Tibial nerve (tissue), 4 donors: ENCODE results near the gene MOGAT2. TPM values are rescaled to one million over a fixed set of nuclear protein-coding genes. Genes with fewer than 3 reads are reported as not detected.

ENCODE experiments used
- DNase-seq, 2 donors: peaks; one replicate each; pipeline ENCODE4 v3.0.0-alpha.2; 2019; ENCODE audit warnings: low spot score in 2 of 2
- H3K27ac ChIP-seq, 4 donors: fragments of 200-600 bp; sonication (generic) in 3 of 4; one replicate each; pipeline ENCODE4 v1.5.1; 2017 to 2019; ENCODE audit warnings: mild to moderate bottlenecking in 1 of 4
- H3K27me3 ChIP-seq, 2 donors: fragments of 200-600 bp; sonication (generic) in 1 of 2; one replicate each; pipeline versions ENCODE4 v1.5.1 to v1.6.0; 2017 to 2019
- H3K36me3 ChIP-seq, 3 donors: fragments of 200-600 bp; sonication (generic); one replicate each; pipeline ENCODE4 v1.5.1; 2018 to 2019
- H3K4me1 ChIP-seq, 4 donors: fragments of 200-600 bp; sonication (generic) in 3 of 4; one replicate each; pipeline ENCODE4 v1.5.1; 2017 to 2019
- H3K4me3 ChIP-seq, 4 donors: fragments of 200-600 bp; sonication (generic) in 3 of 4; one replicate each; pipeline ENCODE4 v1.5.1; 2017 to 2019; ENCODE audit warnings: mild to moderate bottlenecking in 1 of 4, moderate library complexity in 1 of 4
- H3K9me3 ChIP-seq, 4 donors: fragments of 200-600 bp; sonication (generic) in 3 of 4; one replicate each; pipeline ENCODE4 v1.5.1; 2017 to 2019
- CTCF ChIP-seq, 5 experiments: fragments of 200-600 bp in 3 of 5; fragments of 450-650 bp in 2 of 5; sonication (generic) in 3 of 5; IDR thresholded peaks; one replicate each; pipeline ENCODE4 v1.5.1; 2016 to 2019; ENCODE audit warnings: antibody characterized with exemption in 5 of 5, mild to moderate bottlenecking in 3 of 5, moderate library complexity in 2 of 5
- EP300 ChIP-seq, 2 donors: sonication (generic); formaldehyde crosslinking; IDR thresholded peaks; one replicate each; pipeline ENCODE4 v1.6.1; 2017; ENCODE audit warnings: antibody characterized with exemption in 2 of 2, mild to moderate bottlenecking in 1 of 2
- POLR2A ChIP-seq, 2 donors: fragments of 450-650 bp; IDR thresholded peaks; one replicate each; pipeline ENCODE4 v1.6.1; 2017; ENCODE audit warnings: antibody characterized with exemption in 2 of 2, mild to moderate bottlenecking in 2 of 2, moderate library complexity in 2 of 2
- WGBS, 2 donors: methylation state at CpG; one replicate each; pipeline ENCODE4 v1.1.5; 2018; 5-methylcytosine and 5-hydroxymethylcytosine counted together
- total RNA-seq, 4 donors: library from RNA; depleted of rRNA; stranded (reverse); fragments of >200 nt; gene quantifications; one replicate each; pipeline ENCODE4 v1.1.0, GENCODE V29; 2016

Gene MOGAT2
- total RNA-seq, 4 donors from 2014 or later, result not detected

GRCh38 chr11:75768909-75769771 lies 51.5 kb downstream of the MOGAT2 start:
- 19 to 25% methylated on average over 18 to 23 of the region's 46 CpGs for WGBS, 2 donors
- H3K27ac ChIP-seq, result peak overlapping the region in 2 of 4 donors; percentile 50 to 71

GRCh38 chr11:75770102-75770501 lies 52.5 kb downstream of the MOGAT2 start:
- no peak for DNase-seq
- no peak overlapping the region for H3K4me3 ChIP-seq
- peaks cover 0 to 25% (median 14%) of the 10 kb centered on the region in 4 donors for H3K4me1 ChIP-seq
- no peak for TF ChIP-seq CTCF (IDR thresholded peaks at IDR 0.05)
- TF ChIP-seq POLR2A (IDR thresholded peaks at IDR 0.05), result no peak
- TF ChIP-seq EP300 (IDR thresholded peaks at IDR 0.05), result no peak
- WGBS, 2 donors, result 62 to 70% methylated on average over 5 of the region's 5 CpGs
- no peak overlapping the region for H3K27ac ChIP-seq
- no peaks in the 10 kb centered on the region for H3K36me3 ChIP-seq
- peaks cover 0 to 35% of the 10 kb centered on the region in 2 donors for H3K27me3 ChIP-seq
- H3K9me3 ChIP-seq, result no peaks in the 10 kb centered on the region

More at GRCh38 chr11:75768909-75769771, 51.5 kb downstream of the MOGAT2 start:
- Histone ChIP-seq H3K36me3 (no peaks in the 10 kb centered on the region), H3K4me1 (peaks cover 0 to 25% (median 14%) of the 10 kb centered on the region in 4 donors), H3K9me3 (no peaks in the 10 kb centered on the region), H3K27me3 (peaks cover 0 to 35% of the 10 kb centered on the region in 2 donors), H3K4me3 (peak overlapping the region; percentile 31 to 59 (median 36))
- DNase-seq, result no peak
- no peak for TF ChIP-seq EP300 (IDR thresholded peaks at IDR 0.05)
- no peak for TF ChIP-seq CTCF (IDR thresholded peaks at IDR 0.05)
- no peak for TF ChIP-seq POLR2A (IDR thresholded peaks at IDR 0.05)

GRCh38 chr11:75771646-75772410 lies 54.2 kb downstream of the MOGAT2 start:
- WGBS, 2 donors, result 78 to 90% methylated on average over 6 of the region's 6 CpGs

GRCh38 chr11:75773595-75774353 lies 56.1 kb downstream of the MOGAT2 start:
- H3K4me3 ChIP-seq, result no peak overlapping the region
- no peaks in the 10 kb centered on the region for H3K9me3 ChIP-seq
- no peak for DNase-seq
- H3K4me1 ChIP-seq, result peaks cover 0 to 10% (median 5%) of the 10 kb centered on the region in 4 donors
- peaks cover 0 to 7% of the 10 kb centered on the region in 2 donors for H3K27me3 ChIP-seq
- no peaks in the 10 kb centered on the region for H3K36me3 ChIP-seq
- no peak overlapping the region for H3K27ac ChIP-seq
- no peak for TF ChIP-seq EP300 (IDR thresholded peaks at IDR 0.05)
- 75 to 82% methylated on average over 5 of the region's 5 CpGs for WGBS, 2 donors

More at GRCh38 chr11:75771646-75772410, 54.2 kb downstream of the MOGAT2 start:
- no peaks in the 10 kb centered on the region for H3K9me3 ChIP-seq
- no peak for DNase-seq
- H3K4me3 ChIP-seq, result no peak overlapping the region
- H3K4me1 ChIP-seq, result peaks cover 0 to 25% (median 14%) of the 10 kb centered on the region in 4 donors
- no peak overlapping the region for H3K27ac ChIP-seq
- no peaks in the 10 kb centered on the region for H3K36me3 ChIP-seq
- TF ChIP-seq EP300 (IDR thresholded peaks at IDR 0.05), result no peak
- no peak for TF ChIP-seq POLR2A (IDR thresholded peaks at IDR 0.05)
- no peak for TF ChIP-seq CTCF (IDR thresholded peaks at IDR 0.05)
- peaks cover 0 to 25% of the 10 kb centered on the region in 2 donors for H3K27me3 ChIP-seq

GRCh38 chr11:75775056-75775455 lies 57.4 kb downstream of the MOGAT2 start:
- no peak for DNase-seq
- Histone ChIP-seq H3K4me3 (no peak overlapping the region), H3K27ac (no peak overlapping the region), H3K9me3 (no peaks in the 10 kb centered on the region), H3K4me1 (no peaks in the 10 kb centered on the region), H3K36me3 (no peaks in the 10 kb centered on the region), H3K27me3 (no peaks in the 10 kb centered on the region)
- no peak for TF ChIP-seq EP300 (IDR thresholded peaks at IDR 0.05)
- TF ChIP-seq CTCF (IDR thresholded peaks at IDR 0.05), result no peak
- TF ChIP-seq POLR2A (IDR thresholded peaks at IDR 0.05), result no peak
- 95 to 97% methylated on average over 3 of the region's 3 CpGs for WGBS, 2 donors
